Measurements from ENCODE around the gene CD55.
A peak's percentile ranks its signal among the peaks of the same experiment; 100 is the strongest.

CD55 gene

DNA sequence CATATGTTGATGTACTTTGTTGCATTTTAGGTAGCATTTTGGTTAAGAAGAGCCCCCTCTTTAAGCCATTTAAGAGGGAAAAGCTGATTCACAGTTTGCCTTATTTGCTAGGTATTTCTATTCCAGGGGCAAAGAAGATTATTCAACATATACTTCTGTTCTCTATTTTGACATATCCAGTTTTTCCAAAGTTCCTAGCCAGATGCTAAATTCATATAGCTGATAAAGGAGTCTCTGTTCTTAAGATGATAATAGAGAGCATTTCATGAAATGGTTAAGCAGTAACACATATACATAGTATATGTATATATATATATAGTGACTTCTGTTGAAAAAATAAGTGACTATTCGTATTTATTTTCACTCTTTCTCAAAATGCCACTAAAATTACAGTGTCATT is 15.5 kb upstream of the CD55 start:
- H3K36me3 ChIP-seq (ENCODE audit: control insufficient read depth in 1 of 2, insufficient read depth in 2 of 2, low read length in 2 of 2), result no peaks in the 10 kb centered on the region
- H3K27me3 ChIP-seq (ENCODE audit: low read depth, low read length), result no peaks in the 10 kb centered on the region
- no peaks in the 10 kb centered on the region for H3K9me3 ChIP-seq (ENCODE audit: control insufficient read depth in 1 of 2, low read length in 2 of 2)
- no peak overlapping the region for H3K27ac ChIP-seq (ENCODE audit: low read length)
- no peak overlapping the region for H3K4me3 ChIP-seq (ENCODE audit: low read depth in 1 of 2, low read length in 2 of 2)
- H3K4me1 ChIP-seq (ENCODE audit: control insufficient read depth in 1 of 2, insufficient read depth in 2 of 2, low read length in 2 of 2), result peaks cover 4 to 15% of the 10 kb centered on the region in 2 donors

DNA sequence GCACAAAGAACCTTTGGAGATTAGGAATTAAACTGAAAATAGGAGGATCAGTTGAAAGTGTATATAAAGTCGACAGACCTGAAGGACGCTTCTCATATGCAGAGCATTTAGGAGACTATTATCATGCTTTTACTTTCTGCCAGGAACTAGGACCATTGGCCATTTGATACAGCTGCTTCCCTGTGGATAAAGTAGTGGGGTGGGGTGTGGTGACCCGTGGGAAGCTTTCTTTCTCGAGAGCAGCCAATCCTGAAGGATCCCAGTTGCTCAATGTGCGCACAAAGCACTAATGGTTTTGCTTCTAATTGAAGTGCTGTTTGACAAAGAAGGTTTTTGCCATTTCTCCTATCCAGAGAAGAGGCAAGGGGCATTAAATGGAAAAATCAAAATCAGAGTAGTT is 14.9 kb upstream of the CD55 start:
- Histone ChIP-seq H3K9me3 (ENCODE audit: control insufficient read depth in 1 of 2, low read length in 2 of 2) (no peaks in the 10 kb centered on the region), H3K4me3 (ENCODE audit: low read depth in 1 of 2, low read length in 2 of 2) (no peak overlapping the region), H3K4me1 (ENCODE audit: control insufficient read depth in 1 of 2, insufficient read depth in 2 of 2, low read length in 2 of 2) (peaks cover 4 to 15% of the 10 kb centered on the region in 2 donors), H3K27me3 (ENCODE audit: low read depth, low read length) (no peaks in the 10 kb centered on the region), H3K27ac (ENCODE audit: low read length) (no peak overlapping the region), H3K36me3 (ENCODE audit: control insufficient read depth in 1 of 2, insufficient read depth in 2 of 2, low read length in 2 of 2) (no peaks in the 10 kb centered on the region)

DNA sequence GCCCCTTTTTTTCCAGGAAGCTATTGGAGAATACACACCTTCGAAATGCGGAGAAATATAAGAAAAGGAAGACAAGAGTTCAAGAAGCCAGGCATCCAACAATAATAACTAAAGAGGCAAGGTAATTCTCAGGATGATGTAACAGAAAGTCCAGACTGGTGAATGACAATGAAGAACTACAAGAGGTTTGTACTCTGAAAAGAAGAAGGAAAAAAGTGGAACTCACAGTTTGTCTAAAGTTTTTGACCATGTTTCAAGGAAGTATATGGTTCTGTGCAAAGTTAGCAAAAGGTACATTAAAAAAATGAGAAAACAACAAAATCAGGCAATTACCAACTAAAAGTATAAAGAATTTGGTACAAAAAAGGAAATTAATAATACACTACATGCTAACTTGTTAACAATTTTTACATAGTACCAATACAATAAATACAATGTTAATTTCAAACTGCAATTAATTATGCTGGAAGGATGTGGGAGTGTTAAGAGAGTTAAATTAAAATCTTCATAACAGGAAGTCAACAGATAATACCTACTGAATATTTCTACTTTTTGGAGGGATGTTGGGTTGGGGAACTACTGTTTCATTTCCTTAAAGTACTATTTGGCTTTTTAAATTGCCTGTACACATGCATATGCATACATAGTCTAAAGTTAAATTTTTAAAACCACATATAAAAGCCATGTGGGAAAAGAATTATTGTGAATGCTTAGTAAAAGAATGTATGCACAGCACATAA is 12.9 kb upstream of the CD55 start:
- no peaks in the 10 kb centered on the region for H3K9me3 ChIP-seq (ENCODE audit: control insufficient read depth in 1 of 2, low read length in 2 of 2)
- H3K36me3 ChIP-seq (ENCODE audit: control insufficient read depth in 1 of 2, insufficient read depth in 2 of 2, low read length in 2 of 2), result no peaks in the 10 kb centered on the region
- H3K27ac ChIP-seq (ENCODE audit: low read length), result no peak overlapping the region
- no peak overlapping the region for H3K4me3 ChIP-seq (ENCODE audit: low read depth in 1 of 2, low read length in 2 of 2)
- H3K4me1 ChIP-seq (ENCODE audit: control insufficient read depth in 1 of 2, insufficient read depth in 2 of 2, low read length in 2 of 2), result peaks cover 4 to 15% of the 10 kb centered on the region in 2 donors
- H3K27me3 ChIP-seq (ENCODE audit: low read depth, low read length), result no peaks in the 10 kb centered on the region

DNA sequence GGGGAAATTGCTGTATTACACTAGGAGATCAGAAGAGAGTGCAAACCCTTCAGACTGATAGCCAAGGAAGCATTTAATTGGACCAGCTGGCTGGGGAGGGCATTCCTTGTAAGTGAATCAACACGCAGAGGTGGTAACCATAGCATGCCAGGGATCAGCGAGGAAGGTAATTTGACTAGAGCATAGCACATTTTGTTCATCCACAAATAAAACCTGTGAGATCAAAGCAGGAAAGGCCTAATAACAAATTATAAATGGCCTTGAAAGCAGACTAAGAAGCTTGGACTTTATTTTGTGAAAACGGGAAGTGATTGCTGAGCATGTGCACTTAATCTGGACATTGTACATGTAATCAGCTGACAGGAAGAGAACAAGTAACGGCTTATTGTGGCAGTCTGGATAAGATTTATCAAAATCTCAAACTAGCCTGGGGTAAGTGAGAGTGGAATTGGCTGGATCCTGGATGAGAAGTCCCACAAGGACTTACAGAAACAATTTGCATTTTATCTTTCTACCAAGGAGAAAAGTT is 11.7 kb upstream of the CD55 start:
- Histone ChIP-seq H3K27ac (ENCODE audit: low read length) (peak overlapping the region; percentile 34), H3K4me3 (ENCODE audit: low read depth in 1 of 2, low read length in 2 of 2) (no peak overlapping the region), H3K36me3 (ENCODE audit: control insufficient read depth in 1 of 2, insufficient read depth in 2 of 2, low read length in 2 of 2) (no peaks in the 10 kb centered on the region), H3K9me3 (ENCODE audit: control insufficient read depth in 1 of 2, low read length in 2 of 2) (no peaks in the 10 kb centered on the region), H3K27me3 (ENCODE audit: low read depth, low read length) (no peaks in the 10 kb centered on the region), H3K4me1 (ENCODE audit: control insufficient read depth in 1 of 2, insufficient read depth in 2 of 2, low read length in 2 of 2) (peaks cover 4 to 15% of the 10 kb centered on the region in 2 donors)

DNA sequence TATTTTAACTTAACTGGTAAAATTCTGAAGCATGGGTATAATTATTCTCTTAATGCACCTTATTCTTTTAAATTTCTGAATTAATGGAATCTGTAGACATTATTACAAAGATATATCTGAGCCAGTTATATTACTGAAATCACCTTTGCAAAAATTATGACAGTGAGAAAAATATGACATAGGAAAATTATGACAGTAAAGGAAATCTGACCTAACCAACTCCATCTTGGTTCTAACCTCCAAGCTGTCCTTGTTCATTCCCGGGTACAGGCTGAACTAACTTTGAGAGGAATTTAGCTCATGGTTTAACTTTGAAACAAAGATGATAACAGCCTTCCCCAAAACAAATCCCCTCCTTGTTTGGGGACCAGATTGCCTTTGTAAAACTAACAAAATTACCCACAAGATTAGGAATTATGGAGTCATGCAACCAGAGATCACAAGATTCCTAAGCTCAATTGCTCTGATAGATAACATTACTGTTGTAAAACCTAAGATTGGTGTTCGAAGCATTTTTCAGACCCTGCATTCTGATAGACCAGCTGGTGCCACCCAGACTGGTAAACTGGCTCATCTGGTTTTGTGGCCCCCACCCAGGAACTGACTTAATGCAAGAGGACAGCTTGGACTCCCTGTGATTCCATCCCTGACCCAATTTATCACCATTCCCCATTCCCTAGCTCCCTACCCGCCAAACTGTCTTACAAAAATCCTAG is 9.4 kb upstream of the CD55 start:
- Histone ChIP-seq H3K9me3 (ENCODE audit: control insufficient read depth in 1 of 2, low read length in 2 of 2) (no peaks in the 10 kb centered on the region), H3K27me3 (ENCODE audit: low read depth, low read length) (no peaks in the 10 kb centered on the region), H3K36me3 (ENCODE audit: control insufficient read depth in 1 of 2, insufficient read depth in 2 of 2, low read length in 2 of 2) (no peaks in the 10 kb centered on the region), H3K4me1 (ENCODE audit: control insufficient read depth in 1 of 2, insufficient read depth in 2 of 2, low read length in 2 of 2) (peaks cover 4 to 14% of the 10 kb centered on the region in 2 donors), H3K4me3 (ENCODE audit: low read depth in 1 of 2, low read length in 2 of 2) (no peak overlapping the region), H3K27ac (ENCODE audit: low read length) (no peak overlapping the region)

DNA sequence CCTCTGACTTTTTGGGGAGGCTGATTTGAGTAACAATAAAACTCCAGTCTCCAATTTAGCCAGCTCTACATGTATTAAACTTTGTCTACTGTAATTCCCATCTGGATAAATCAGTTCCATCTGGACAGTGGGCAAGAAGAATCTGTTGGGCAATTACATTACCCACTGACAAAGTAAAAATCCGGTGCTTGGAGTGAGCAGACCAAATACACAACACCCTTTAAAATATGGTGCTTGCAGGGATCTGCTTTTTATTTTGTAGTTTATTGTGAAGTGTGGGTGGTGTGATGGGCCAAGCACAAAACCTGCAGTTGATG is 8.9 kb upstream of the CD55 start:
- Histone ChIP-seq H3K4me3 (ENCODE audit: low read depth in 1 of 2, low read length in 2 of 2) (no peak overlapping the region), H3K36me3 (ENCODE audit: control insufficient read depth in 1 of 2, insufficient read depth in 2 of 2, low read length in 2 of 2) (no peaks in the 10 kb centered on the region), H3K27ac (ENCODE audit: low read length) (no peak overlapping the region), H3K4me1 (ENCODE audit: control insufficient read depth in 1 of 2, insufficient read depth in 2 of 2, low read length in 2 of 2) (peaks cover 4 to 19% of the 10 kb centered on the region in 2 donors), H3K27me3 (ENCODE audit: low read depth, low read length) (no peaks in the 10 kb centered on the region), H3K9me3 (ENCODE audit: control insufficient read depth in 1 of 2, low read length in 2 of 2) (no peaks in the 10 kb centered on the region)

DNA sequence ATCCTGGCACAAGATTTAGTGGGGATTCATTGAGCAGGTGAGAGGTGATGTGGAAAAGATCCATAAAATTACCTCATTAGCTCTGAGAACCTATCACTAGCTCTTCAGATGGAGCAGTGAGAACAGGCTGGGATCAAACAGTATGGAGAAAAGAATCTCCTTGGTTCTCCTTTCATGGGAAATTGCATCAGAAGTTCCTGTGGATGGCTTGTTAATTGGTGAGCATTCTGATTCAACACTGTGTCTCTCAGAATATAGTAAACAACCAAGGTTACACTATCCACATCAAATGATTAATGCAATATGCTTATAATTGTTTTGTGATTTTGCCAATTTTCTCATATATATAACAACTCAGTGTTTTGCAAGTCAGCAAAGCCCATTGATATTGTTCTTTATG is 8.3 kb upstream of the CD55 start:
- H3K27ac ChIP-seq (ENCODE audit: low read length), result no peak overlapping the region
- H3K4me1 ChIP-seq (ENCODE audit: control insufficient read depth in 1 of 2, insufficient read depth in 2 of 2, low read length in 2 of 2), result peaks cover 4 to 19% of the 10 kb centered on the region in 2 donors
- no peaks in the 10 kb centered on the region for H3K9me3 ChIP-seq (ENCODE audit: control insufficient read depth in 1 of 2, low read length in 2 of 2)
- no peaks in the 10 kb centered on the region for H3K36me3 ChIP-seq (ENCODE audit: control insufficient read depth in 1 of 2, insufficient read depth in 2 of 2, low read length in 2 of 2)
- no peaks in the 10 kb centered on the region for H3K27me3 ChIP-seq (ENCODE audit: low read depth, low read length)
- no peak overlapping the region for H3K4me3 ChIP-seq (ENCODE audit: low read depth in 1 of 2, low read length in 2 of 2)

DNA sequence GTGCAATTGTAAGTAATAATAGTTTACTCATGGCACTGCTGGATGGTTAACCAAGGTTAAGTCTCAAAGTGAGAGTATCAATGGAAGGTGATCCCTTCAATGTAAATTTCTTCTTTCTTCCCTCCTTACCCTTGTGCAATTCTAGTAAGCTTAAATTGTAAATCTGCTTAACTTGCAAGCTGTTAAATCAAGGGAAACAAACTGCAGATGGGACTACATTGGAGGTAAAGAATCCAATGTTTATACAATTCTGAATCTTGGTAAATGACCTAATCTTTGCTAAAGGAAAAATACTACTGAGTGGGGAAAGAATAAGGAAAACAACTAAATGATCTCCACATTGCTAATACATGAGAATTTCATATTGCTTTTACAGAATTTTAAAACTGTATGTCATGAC is 6.7 kb upstream of the CD55 start:
- H3K27ac ChIP-seq (ENCODE audit: low read length), result no peak overlapping the region
- no peaks in the 10 kb centered on the region for H3K36me3 ChIP-seq (ENCODE audit: control insufficient read depth in 1 of 2, insufficient read depth in 2 of 2, low read length in 2 of 2)
- H3K9me3 ChIP-seq (ENCODE audit: control insufficient read depth in 1 of 2, low read length in 2 of 2), result no peaks in the 10 kb centered on the region
- peaks cover under 1 to 11% of the 10 kb centered on the region in 2 donors for H3K4me1 ChIP-seq (ENCODE audit: control insufficient read depth in 1 of 2, insufficient read depth in 2 of 2, low read length in 2 of 2)
- no peak overlapping the region for H3K4me3 ChIP-seq (ENCODE audit: low read depth in 1 of 2, low read length in 2 of 2)
- no peaks in the 10 kb centered on the region for H3K27me3 ChIP-seq (ENCODE audit: low read depth, low read length)

DNA sequence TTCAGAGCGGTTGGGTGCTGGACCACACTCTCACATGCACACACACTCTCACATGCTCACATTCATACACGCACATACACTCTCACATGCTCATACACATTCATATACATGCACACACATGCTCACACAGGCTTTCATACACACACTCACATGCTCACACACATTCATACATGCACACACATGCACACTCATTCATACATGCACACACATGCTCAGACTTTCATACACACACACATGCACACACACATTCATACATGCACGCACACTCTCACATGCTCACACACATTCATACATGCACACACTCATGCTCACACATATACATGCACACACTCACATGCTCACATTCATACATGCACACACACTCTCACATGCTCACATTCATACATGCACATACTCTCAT is 6.0 kb upstream of the CD55 start:
- Histone ChIP-seq H3K27me3 (ENCODE audit: low read depth, low read length) (no peaks in the 10 kb centered on the region), H3K9me3 (ENCODE audit: control insufficient read depth in 1 of 2, low read length in 2 of 2) (no peaks in the 10 kb centered on the region), H3K4me3 (ENCODE audit: low read depth in 1 of 2, low read length in 2 of 2) (no peak overlapping the region), H3K4me1 (ENCODE audit: control insufficient read depth in 1 of 2, insufficient read depth in 2 of 2, low read length in 2 of 2) (peaks cover 0 to 8% of the 10 kb centered on the region in 2 donors), H3K36me3 (ENCODE audit: control insufficient read depth in 1 of 2, insufficient read depth in 2 of 2, low read length in 2 of 2) (no peaks in the 10 kb centered on the region), H3K27ac (ENCODE audit: low read length) (no peak overlapping the region)

DNA sequence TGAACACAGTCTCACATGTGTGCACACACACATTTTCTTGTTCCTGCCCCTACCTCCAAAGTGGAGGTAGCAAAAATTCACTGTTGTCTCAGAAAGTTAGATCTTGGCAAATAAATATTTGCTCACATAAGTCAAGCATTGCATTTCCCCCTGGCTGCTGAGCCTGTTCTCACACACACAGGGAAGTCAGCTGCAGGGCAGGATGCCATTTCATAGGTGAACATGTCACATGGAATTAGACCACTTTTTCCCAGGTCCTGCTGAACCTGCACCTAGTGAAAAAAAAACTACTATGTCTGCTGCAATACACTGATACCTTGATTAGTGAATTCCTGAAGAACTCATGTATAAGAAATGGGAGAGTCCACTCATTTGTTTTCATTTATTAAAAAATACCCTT is 5.3 kb upstream of the CD55 start:
- H3K9me3 ChIP-seq (ENCODE audit: control insufficient read depth in 1 of 2, low read length in 2 of 2), result no peaks in the 10 kb centered on the region
- no peaks in the 10 kb centered on the region for H3K36me3 ChIP-seq (ENCODE audit: control insufficient read depth in 1 of 2, insufficient read depth in 2 of 2, low read length in 2 of 2)
- H3K4me3 ChIP-seq (ENCODE audit: low read depth in 1 of 2, low read length in 2 of 2), result no peak overlapping the region
- H3K27me3 ChIP-seq (ENCODE audit: low read depth, low read length), result no peaks in the 10 kb centered on the region
- H3K4me1 ChIP-seq (ENCODE audit: control insufficient read depth in 1 of 2, insufficient read depth in 2 of 2, low read length in 2 of 2), result peaks cover 0 to 8% of the 10 kb centered on the region in 2 donors
- no peak overlapping the region for H3K27ac ChIP-seq (ENCODE audit: low read length)

DNA sequence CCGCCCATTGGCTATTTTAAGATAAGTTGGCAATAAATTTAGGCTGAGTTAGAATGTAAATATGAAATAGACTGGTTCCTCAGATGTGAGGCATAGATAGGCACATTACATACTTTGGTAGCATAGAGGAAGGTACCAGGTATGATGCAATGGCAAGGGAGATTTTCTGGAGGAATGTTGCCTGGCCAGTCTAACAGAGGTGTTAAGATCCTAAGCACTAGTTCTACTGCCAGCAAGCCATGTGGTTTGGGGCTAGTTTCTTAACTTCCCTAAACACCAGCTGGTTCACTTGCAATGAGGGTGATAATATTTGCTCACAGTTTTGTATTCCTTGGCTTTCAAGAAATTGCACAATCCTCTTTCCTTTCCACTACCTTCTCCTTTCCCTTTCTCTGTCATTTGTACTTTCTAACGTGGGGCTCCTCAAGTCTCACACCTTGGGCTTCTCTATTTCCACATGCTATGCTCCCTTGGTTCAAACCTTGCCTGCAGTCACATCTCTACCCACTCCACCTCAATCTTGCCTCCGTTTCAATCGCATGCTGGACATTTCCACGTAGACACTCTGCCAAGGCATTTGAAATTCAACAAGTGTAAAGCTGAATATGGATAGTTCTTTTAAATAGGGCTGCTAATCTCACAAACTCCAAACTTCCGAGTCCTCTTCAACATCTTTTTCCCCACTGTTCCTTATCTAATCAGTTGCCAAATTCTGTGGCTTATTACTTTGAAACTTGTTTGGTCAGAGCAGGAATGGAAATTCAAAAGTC is 4.7 kb upstream of the CD55 start:
- H3K4me3 ChIP-seq (ENCODE audit: low read depth in 1 of 2, low read length in 2 of 2), result no peak overlapping the region
- peak overlapping the region; percentile 65 for H3K27ac ChIP-seq (ENCODE audit: low read length)
- no peaks in the 10 kb centered on the region for H3K27me3 ChIP-seq (ENCODE audit: low read depth, low read length)
- H3K9me3 ChIP-seq (ENCODE audit: control insufficient read depth in 1 of 2, low read length in 2 of 2), result no peaks in the 10 kb centered on the region
- H3K36me3 ChIP-seq (ENCODE audit: control insufficient read depth in 1 of 2, insufficient read depth in 2 of 2, low read length in 2 of 2), result no peaks in the 10 kb centered on the region
- H3K4me1 ChIP-seq (ENCODE audit: control insufficient read depth in 1 of 2, insufficient read depth in 2 of 2, low read length in 2 of 2), result peaks cover 0 to 8% of the 10 kb centered on the region in 2 donors

Measured in muscle layer of duodenum (tissue), 2 donors.